GM12873 (cell line): ENCODE data around the gene ABTB1.

Source experiments
- CTCF ChIP-seq: IDR thresholded peaks from 2 replicates; pipeline ENCODE4 v1.5.1; 2012; ENCODE audit warnings: low read depth, mild to moderate bottlenecking, moderate library complexity, low read length, control low read depth; ENCODE audit not compliant: insufficient read depth; ENCODE audit errors: missing control alignments

ABTB1 gene

GRCh38 chr3:127707851-127708411, 35.2 kb downstream of the ABTB1 start:
- no peak for TF ChIP-seq CTCF

- no peak for TF ChIP-seq CTCF
Observed at GRCh38 chr3:127708837-127709236, 36.1 kb downstream of the ABTB1 start.

GRCh38 chr3:127709320-127710060, 36.7 kb downstream of the ABTB1 start:
- no peak for TF ChIP-seq CTCF

- TF ChIP-seq CTCF, result no peak
Observed at GRCh38 chr3:127710155-127710941, 37.6 kb downstream of the ABTB1 start.

GRCh38 chr3:127711021-127711695, 38.4 kb downstream of the ABTB1 start:
- TF ChIP-seq CTCF, result no peak

GRCh38 chr3:127711896-127712295, 39.1 kb downstream of the ABTB1 start:
- no peak for TF ChIP-seq CTCF

- no peak for TF ChIP-seq CTCF
Observed at GRCh38 chr3:127712461-127712860, 39.7 kb downstream of the ABTB1 start.
